Suprapubic skin (tissue), 4 donors: ENCODE data around the gene ANK3.

Experiments
- POLR2A ChIP-seq, 2 donors: fragments of 450-650 bp; IDR thresholded peaks; one replicate each; pipeline ENCODE4 v1.6.1; 2017; ENCODE audit warnings: antibody characterized with exemption in 2 of 2, mild to moderate bottlenecking in 2 of 2, moderate library complexity in 2 of 2
- POLR2AphosphoS5 ChIP-seq, 3 donors: sonication (generic); formaldehyde crosslinking; IDR thresholded peaks; one replicate each; pipeline ENCODE4 v1.6.1; 2017; ENCODE audit warnings: antibody characterized with exemption in 3 of 3

GRCh38 chr10:60420991-60421894, 31.6 kb upstream of the ANK3 start:
- no peak for TF ChIP-seq POLR2A (IDR thresholded peaks at IDR 0.05)
- TF ChIP-seq POLR2AphosphoS5 (IDR thresholded peaks at IDR 0.05): no peak
